Sigmoid colon (tissue), 7 donors: Measurements from ENCODE around the gene SNX11. TPM values are rescaled to one million over a fixed set of nuclear protein-coding genes. Genes with fewer than 3 reads are reported as not detected.

Experiments used
- DNase-seq: peaks from one replicate; pipeline ENCODE4 v3.0.0-alpha.2; 2019
- H3K27ac ChIP-seq, 4 donors: fragments of 200-600 bp; sonication (generic); one replicate each; pipeline ENCODE4 v1.5.1; 2016 to 2019; ENCODE audit warnings: mild to moderate bottlenecking in 1 of 4
- H3K27me3 ChIP-seq, 3 donors: fragments of 200-600 bp; sonication (generic); one replicate each; pipeline ENCODE4 v1.5.1; 2019; ENCODE audit warnings: mild to moderate bottlenecking in 1 of 3
- H3K36me3 ChIP-seq, 4 donors: fragments of 200-600 bp; sonication (generic); one replicate each; pipeline ENCODE4 v1.5.1; 2016 to 2019
- H3K4me1 ChIP-seq, 4 donors: fragments of 200-600 bp; sonication (generic); one replicate each; pipeline ENCODE4 v1.5.1; 2017 to 2019
- H3K4me3 ChIP-seq, 4 donors: fragments of 200-600 bp; sonication (generic); one replicate each; pipeline ENCODE4 v1.5.1; 2017 to 2019; ENCODE audit warnings: mild to moderate bottlenecking in 2 of 4, moderate library complexity in 1 of 4
- H3K9me3 ChIP-seq, 4 donors: fragments of 200-600 bp in 3 of 4; sonication (generic) in 3 of 4; one replicate each; pipeline versions ENCODE4 v1.5.1 to v1.6.1; 2013 to 2019
- EP300 ChIP-seq, 4 donors: sonication (generic); formaldehyde crosslinking; IDR thresholded peaks; one replicate each; pipeline ENCODE4 v1.6.1; 2017; ENCODE audit warnings: antibody characterized with exemption in 4 of 4
- POLR2A ChIP-seq, 2 donors: fragments of 450-650 bp; IDR thresholded peaks; one replicate each; pipeline ENCODE4 v1.6.1; 2016; ENCODE audit warnings: antibody characterized with exemption in 2 of 2, mild to moderate bottlenecking in 2 of 2, moderate library complexity in 2 of 2
- POLR2AphosphoS5 ChIP-seq, 4 donors: sonication (generic); formaldehyde crosslinking; IDR thresholded peaks; one replicate each; pipeline ENCODE4 v1.6.1; 2017; ENCODE audit warnings: antibody characterized with exemption in 4 of 4
- WGBS, 2 donors: extraction: QIAGEN DNeasy Blood & Tissue Kit; methylation state at CpG; one replicate each; pipeline ENCODE4 v1.1.7; 2013; 5-methylcytosine and 5-hydroxymethylcytosine counted together
- intact Hi-C: fragments of 100-400 bp; cut with DNase I; formaldehyde crosslinking; loops from one replicate; pipeline ENCODE4 v1.15.1; 2023
- polyA plus RNA-seq, 3 donors: library from polyadenylated mRNA; stranded (reverse); fragments of 200-250 nt; gene quantifications; one replicate each; pipeline ENCODE4 v1.2.3, GENCODE V29; 2013
- total RNA-seq, 4 donors: library from RNA; depleted of rRNA; stranded (reverse); fragments of >200 nt; gene quantifications; one replicate each; pipeline ENCODE4 v1.1.0, GENCODE V29; 2016
- TF ChIP-seq, protein P1 (sequence below), 4 experiments: fragments of 450-650 bp in 3 of 4; fragments of 200-600 bp in 1 of 4; IDR thresholded peaks; one replicate each; pipeline ENCODE4 v1.5.1; 2016 to 2019; ENCODE audit warnings: antibody characterized with exemption in 4 of 4, mild to moderate bottlenecking in 3 of 4, moderate library complexity in 2 of 4
- donor health status: healthy with polysubstance abuse.
- donor health status: Bipolar disorder and iron deficiency.
- donor health status: healthy.

SNX11 gene
- total and polyA plus RNA-seq, 7 donors: 10.0 to 27.8 (median 19.3) TPM

GRCh38 chr17:48143629-48144028, 36.1 kb downstream of the SNX11 start:
- no peak for DNase-seq
- no peaks in the 10 kb centered on the region for H3K36me3 ChIP-seq
- H3K4me1 ChIP-seq: no peaks in the 10 kb centered on the region
- intact Hi-C loops: no loop called here
- TF ChIP-seq POLR2AphosphoS5 (IDR thresholded peaks at IDR 0.05) (no peak), POLR2A (IDR thresholded peaks at IDR 0.05) (no peak), EP300 (IDR thresholded peaks at IDR 0.05) (no peak)
- TF ChIP-seq, protein P1, sequence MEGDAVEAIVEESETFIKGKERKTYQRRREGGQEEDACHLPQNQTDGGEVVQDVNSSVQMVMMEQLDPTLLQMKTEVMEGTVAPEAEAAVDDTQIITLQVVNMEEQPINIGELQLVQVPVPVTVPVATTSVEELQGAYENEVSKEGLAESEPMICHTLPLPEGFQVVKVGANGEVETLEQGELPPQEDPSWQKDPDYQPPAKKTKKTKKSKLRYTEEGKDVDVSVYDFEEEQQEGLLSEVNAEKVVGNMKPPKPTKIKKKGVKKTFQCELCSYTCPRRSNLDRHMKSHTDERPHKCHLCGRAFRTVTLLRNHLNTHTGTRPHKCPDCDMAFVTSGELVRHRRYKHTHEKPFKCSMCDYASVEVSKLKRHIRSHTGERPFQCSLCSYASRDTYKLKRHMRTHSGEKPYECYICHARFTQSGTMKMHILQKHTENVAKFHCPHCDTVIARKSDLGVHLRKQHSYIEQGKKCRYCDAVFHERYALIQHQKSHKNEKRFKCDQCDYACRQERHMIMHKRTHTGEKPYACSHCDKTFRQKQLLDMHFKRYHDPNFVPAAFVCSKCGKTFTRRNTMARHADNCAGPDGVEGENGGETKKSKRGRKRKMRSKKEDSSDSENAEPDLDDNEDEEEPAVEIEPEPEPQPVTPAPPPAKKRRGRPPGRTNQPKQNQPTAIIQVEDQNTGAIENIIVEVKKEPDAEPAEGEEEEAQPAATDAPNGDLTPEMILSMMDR (IDR thresholded peaks at IDR 0.05): no peak
- no peak overlapping the region for H3K4me3 ChIP-seq
- WGBS, 2 donors: 64 to 75% methylated on average over 6 of the region's 6 CpGs
- no peaks in the 10 kb centered on the region for H3K9me3 ChIP-seq
- H3K27me3 ChIP-seq: peaks cover 0 to 60% (median 8%) of the 10 kb centered on the region in 3 donors
- no peak overlapping the region for H3K27ac ChIP-seq

GRCh38 chr17:48144231-48144630, 36.7 kb downstream of the SNX11 start:
- TF ChIP-seq POLR2A (IDR thresholded peaks at IDR 0.05) (no peak), POLR2AphosphoS5 (IDR thresholded peaks at IDR 0.05) (no peak), EP300 (IDR thresholded peaks at IDR 0.05) (no peak)
- TF ChIP-seq, protein P1 (IDR thresholded peaks at IDR 0.05): no peak
- intact Hi-C loops: no loop called here
- Histone ChIP-seq H3K9me3 (no peaks in the 10 kb centered on the region), H3K4me1 (no peaks in the 10 kb centered on the region), H3K4me3 (no peak overlapping the region), H3K27ac (no peak overlapping the region), H3K27me3 (peaks cover 0 to 66% (median 12%) of the 10 kb centered on the region in 3 donors), H3K36me3 (no peaks in the 10 kb centered on the region)
- no peak for DNase-seq
- 64 to 69% methylated on average over 8 of the region's 8 CpGs for WGBS, 2 donors

- Histone ChIP-seq H3K9me3 (no peaks in the 10 kb centered on the region), H3K27ac (no peak overlapping the region), H3K4me3 (no peak overlapping the region), H3K36me3 (no peaks in the 10 kb centered on the region), H3K4me1 (no peaks in the 10 kb centered on the region), H3K27me3 (peaks cover 6 to 75% (median 22%) of the 10 kb centered on the region in 3 donors)
- TF ChIP-seq POLR2AphosphoS5 (IDR thresholded peaks at IDR 0.05) (no peak), EP300 (IDR thresholded peaks at IDR 0.05) (no peak), POLR2A (IDR thresholded peaks at IDR 0.05) (no peak)
- TF ChIP-seq, protein P1 (IDR thresholded peaks at IDR 0.05): no peak
- 41 to 75% methylated on average over 3 of the region's 3 CpGs for WGBS, 2 donors
- intact Hi-C loops: no loop called here
- DNase-seq: no peak
These were observed 37.6 kb downstream of the SNX11 start for GRCh38 chr17:48144976-48145798.

- Histone ChIP-seq H3K4me1 (no peaks in the 10 kb centered on the region), H3K4me3 (no peak overlapping the region), H3K27me3 (peaks cover 6 to 98% (median 36%) of the 10 kb centered on the region in 3 donors), H3K27ac (no peak overlapping the region), H3K9me3 (no peaks in the 10 kb centered on the region), H3K36me3 (no peaks in the 10 kb centered on the region)
- intact Hi-C loops: no loop called here
- no peak for DNase-seq
- 73 to 76% methylated on average over 14 of the region's 14 CpGs for WGBS, 2 donors
- TF ChIP-seq EP300 (IDR thresholded peaks at IDR 0.05) (no peak), POLR2A (IDR thresholded peaks at IDR 0.05) (no peak), POLR2AphosphoS5 (IDR thresholded peaks at IDR 0.05) (no peak)
- TF ChIP-seq, protein P1 (IDR thresholded peaks at IDR 0.05): no peak
These were observed 40.6 kb downstream of the SNX11 start for GRCh38 chr17:48148029-48148770.
